OCI-LY3 (cell line): ENCODE measurements around the gene USP47.

Experiments used
- H2AFZ ChIP-seq: fragments of 200-600, 300-600 bp; shearing (Covaris generic); 2 replicates; pipeline ENCODE4 v1.6.0; 2014; ENCODE audit warnings: antibody characterized with exemption, low read depth, low read length
- H3K27ac ChIP-seq: fragments of 200-600, 300-600 bp; sonication (generic); 2 replicates; pipeline ENCODE4 v1.5.1; 2014; ENCODE audit warnings: mild to moderate bottlenecking, low read length, moderate library complexity, mixed read lengths
- H3K27me3 ChIP-seq: fragments of 200-600, 300-600 bp; sonication (generic); 2 replicates; pipeline ENCODE4 v1.6.1; 2014; ENCODE audit warnings: low read depth, low read length, mixed read lengths
- H3K36me3 ChIP-seq: fragments of 200-600, 300-600 bp; sonication (generic); replicated peaks from 2 replicates; pipeline ENCODE3; 2014; ENCODE audit warnings: low read depth, low read length, mixed read lengths
- H3K4me1 ChIP-seq: fragments of 300-600, 200-600 bp; sonication (generic); 2 replicates; pipeline ENCODE4 v1.6.1; 2014; ENCODE audit warnings: low read length, mixed read lengths
- H3K4me2 ChIP-seq: fragments of 200-600, 300-600 bp; sonication (generic); 2 replicates; pipeline ENCODE4 v1.6.1; 2014; ENCODE audit warnings: low read length, mixed read lengths
- H3K4me3 ChIP-seq: fragments of 300-600, 200-600 bp; sonication (generic); 2 replicates; pipeline ENCODE4 v1.5.1; 2014; ENCODE audit warnings: antibody characterized with exemption, mild to moderate bottlenecking, low read length, moderate library complexity
- H3K79me2 ChIP-seq: fragments of 300-600, 200-600 bp; shearing (Covaris generic); 2 replicates; pipeline ENCODE4 v1.6.1; 2014; ENCODE audit warnings: mild to moderate bottlenecking, low read length, mixed read lengths
- H3K9ac ChIP-seq: fragments of 300-600, 200-600 bp; shearing (Covaris generic); 2 replicates; pipeline ENCODE4 v1.6.0; 2014; ENCODE audit warnings: mild to moderate bottlenecking, low read length, moderate library complexity
- H3K9me3 ChIP-seq: fragments of 200-600, 300-600 bp; shearing (Covaris generic); 2 replicates; pipeline ENCODE4 v1.6.1; 2014; ENCODE audit warnings: low read length, mixed read lengths; ENCODE audit not compliant: insufficient read depth
- H4K20me1 ChIP-seq: fragments of 200-600, 300-600 bp; sonication (generic); 2 replicates; pipeline ENCODE4 v1.6.1; 2016; ENCODE audit warnings: low read length, mixed read lengths; ENCODE audit not compliant: insufficient read depth
- EZH2phosphoT487 ChIP-seq: fragments of 200-600 bp; shearing (Covaris generic); IDR thresholded peaks from 2 replicates; pipeline ENCODE4 v1.6.1; 2018; ENCODE audit warnings: antibody characterized with exemption, mixed run types, low read depth
- TF ChIP-seq, protein P1 (sequence below): fragments of 200-600, 300-600 bp; sonication (generic); IDR thresholded peaks from 2 replicates; pipeline ENCODE4 v1.5.1; 2014; ENCODE audit warnings: antibody characterized with exemption, low read length, low read depth

The USP47 gene

DNA sequence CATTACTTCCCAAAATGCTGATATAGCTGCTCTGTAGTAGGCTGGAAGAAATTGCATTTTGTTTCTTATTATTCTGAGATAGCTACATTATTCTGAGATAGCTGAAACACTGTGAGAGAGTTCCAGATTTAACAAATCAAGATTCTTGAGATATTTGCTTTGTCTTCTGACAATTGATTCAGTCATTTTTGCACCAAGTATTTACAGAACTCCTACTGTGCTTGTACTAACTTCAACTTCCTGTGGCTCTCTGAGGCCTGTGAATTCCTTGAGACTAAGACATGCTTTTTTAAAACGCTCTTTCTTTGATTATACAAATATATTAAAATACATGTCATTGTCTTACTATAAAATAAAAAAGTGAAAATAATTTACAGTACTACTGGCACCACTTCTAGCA is 52.7 kb downstream of the USP47 start:
- no peak overlapping the region for H3K9ac ChIP-seq
- H3K79me2 ChIP-seq, result no peaks in the 10 kb centered on the region
- H3K27ac ChIP-seq, result no peak overlapping the region

DNA sequence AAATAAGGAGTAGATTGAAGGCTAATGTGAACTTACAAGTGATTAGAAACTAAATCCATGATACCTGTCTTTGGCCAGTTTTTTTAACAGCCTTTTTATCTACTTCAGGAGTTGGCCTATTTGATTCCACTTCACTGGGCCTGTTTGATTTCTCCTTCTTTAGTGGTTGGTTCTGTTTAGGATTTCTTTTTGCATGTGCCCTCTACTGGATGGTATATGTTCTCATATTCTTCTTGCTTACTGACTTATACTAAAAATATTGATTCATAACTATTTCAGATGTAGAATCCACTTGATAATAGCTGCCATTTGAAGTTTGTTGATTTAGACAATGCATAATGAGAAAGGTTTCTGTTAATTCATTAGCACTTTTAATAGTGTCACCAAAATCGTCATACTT is 53.9 kb downstream of the USP47 start:
- Histone ChIP-seq H2AFZ (no peak overlapping the region), H3K79me2 (no peaks in the 10 kb centered on the region), H3K36me3 (peaks cover 4% of the 10 kb centered on the region), H3K4me3 (no peak overlapping the region), H3K9me3 (no peaks in the 10 kb centered on the region), H3K27me3 (no peaks in the 10 kb centered on the region), H4K20me1 (peaks cover 7% of the 10 kb centered on the region), H3K4me2 (no peak overlapping the region), H3K4me1 (no peaks in the 10 kb centered on the region), H3K27ac (no peak overlapping the region), H3K9ac (no peak overlapping the region)
- TF ChIP-seq EZH2phosphoT487, result no peak
- TF ChIP-seq, protein P1, sequence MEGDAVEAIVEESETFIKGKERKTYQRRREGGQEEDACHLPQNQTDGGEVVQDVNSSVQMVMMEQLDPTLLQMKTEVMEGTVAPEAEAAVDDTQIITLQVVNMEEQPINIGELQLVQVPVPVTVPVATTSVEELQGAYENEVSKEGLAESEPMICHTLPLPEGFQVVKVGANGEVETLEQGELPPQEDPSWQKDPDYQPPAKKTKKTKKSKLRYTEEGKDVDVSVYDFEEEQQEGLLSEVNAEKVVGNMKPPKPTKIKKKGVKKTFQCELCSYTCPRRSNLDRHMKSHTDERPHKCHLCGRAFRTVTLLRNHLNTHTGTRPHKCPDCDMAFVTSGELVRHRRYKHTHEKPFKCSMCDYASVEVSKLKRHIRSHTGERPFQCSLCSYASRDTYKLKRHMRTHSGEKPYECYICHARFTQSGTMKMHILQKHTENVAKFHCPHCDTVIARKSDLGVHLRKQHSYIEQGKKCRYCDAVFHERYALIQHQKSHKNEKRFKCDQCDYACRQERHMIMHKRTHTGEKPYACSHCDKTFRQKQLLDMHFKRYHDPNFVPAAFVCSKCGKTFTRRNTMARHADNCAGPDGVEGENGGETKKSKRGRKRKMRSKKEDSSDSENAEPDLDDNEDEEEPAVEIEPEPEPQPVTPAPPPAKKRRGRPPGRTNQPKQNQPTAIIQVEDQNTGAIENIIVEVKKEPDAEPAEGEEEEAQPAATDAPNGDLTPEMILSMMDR, result 0 out of 2 replicates have a peak, but pooled peaks have one; percentile 13

More for the DNA sequence above, 52.7 kb downstream of the USP47 start:
- Histone ChIP-seq H3K27me3 (no peaks in the 10 kb centered on the region), H2AFZ (no peak overlapping the region), H4K20me1 (peaks cover 11% of the 10 kb centered on the region), H3K4me3 (no peak overlapping the region), H3K9me3 (no peaks in the 10 kb centered on the region), H3K36me3 (peaks cover 4% of the 10 kb centered on the region), H3K4me2 (no peak overlapping the region), H3K4me1 (no peaks in the 10 kb centered on the region)
- TF ChIP-seq, protein P1, result no peak
- TF ChIP-seq EZH2phosphoT487, result no peak

DNA sequence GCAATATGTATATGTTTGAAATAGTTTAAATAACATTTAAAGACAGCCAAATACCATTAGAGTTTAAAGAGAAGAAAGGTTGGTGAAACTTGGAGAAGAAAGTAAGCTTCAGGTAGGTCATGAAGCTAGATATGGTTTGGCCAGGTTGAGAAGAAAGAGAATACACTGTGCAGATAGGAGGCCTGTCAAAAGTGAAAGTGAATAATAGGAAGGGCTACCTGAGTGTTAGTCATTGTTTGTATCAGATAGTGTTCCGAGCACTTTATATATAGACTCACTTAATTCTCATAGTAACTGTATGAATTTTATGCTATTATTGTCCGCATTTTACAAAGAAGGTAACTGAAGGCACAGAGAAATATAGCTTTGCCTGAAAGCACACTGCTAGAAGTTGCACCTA is 56.9 kb downstream of the USP47 start:
- no peak overlapping the region for H2AFZ ChIP-seq
- no peaks in the 10 kb centered on the region for H3K79me2 ChIP-seq
- H3K9me3 ChIP-seq, result no peaks in the 10 kb centered on the region
- no peaks in the 10 kb centered on the region; the same call in 1 of the 2 replicates for H4K20me1 ChIP-seq
- no peak for TF ChIP-seq EZH2phosphoT487
- TF ChIP-seq, protein P1, result no peak
- peaks cover 6% of the 10 kb centered on the region for H3K36me3 ChIP-seq
- no peak overlapping the region for H3K9ac ChIP-seq
- H3K4me3 ChIP-seq, result no peak overlapping the region
- no peak overlapping the region for H3K4me2 ChIP-seq
- H3K4me1 ChIP-seq, result no peaks in the 10 kb centered on the region
- H3K27ac ChIP-seq, result no peak overlapping the region
- no peaks in the 10 kb centered on the region for H3K27me3 ChIP-seq

DNA sequence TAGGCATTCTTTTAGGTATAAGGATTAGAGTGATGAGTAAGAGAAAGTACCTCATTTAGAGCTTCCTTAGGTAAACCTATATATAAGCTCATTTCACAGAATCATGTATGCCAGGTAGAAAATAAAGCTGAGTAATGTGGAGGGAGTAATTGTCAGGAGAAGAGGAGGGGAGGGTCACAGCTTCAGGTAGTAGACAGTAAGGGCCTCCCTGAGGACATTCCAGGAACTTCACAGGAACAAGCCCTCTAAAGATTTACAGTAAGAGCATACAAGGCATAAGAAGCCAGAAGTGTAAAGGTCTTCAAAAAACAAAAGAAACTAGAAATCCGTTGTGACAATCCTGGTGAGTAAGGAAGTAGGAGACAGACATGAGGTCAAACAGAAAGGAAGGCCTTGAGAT is 57.6 kb downstream of the USP47 start:
- Histone ChIP-seq H3K27me3 (no peaks in the 10 kb centered on the region), H4K20me1 (no peaks in the 10 kb centered on the region; the same call in 1 of the 2 replicates), H3K36me3 (peaks cover 10% of the 10 kb centered on the region), H3K4me1 (no peaks in the 10 kb centered on the region), H3K9ac (no peak overlapping the region), H3K27ac (no peak overlapping the region), H2AFZ (no peak overlapping the region), H3K79me2 (no peaks in the 10 kb centered on the region), H3K9me3 (no peaks in the 10 kb centered on the region), H3K4me3 (no peak overlapping the region), H3K4me2 (no peak overlapping the region)
- TF ChIP-seq EZH2phosphoT487, result no peak
- TF ChIP-seq, protein P1, result no peak
